ENCODE measurements around the gene SLC51A. TPM values are rescaled to one million over a fixed set of nuclear protein-coding genes. Genes with fewer than 3 reads are reported as not detected.
"Not testable (repeated sequence)": the region's sequence is repeated elsewhere in the genome, so short reads cannot be mapped to it uniquely, and the experiment has no call there.

Gene SLC51A
- total RNA-seq, 2 donors from 2014 or later: 0.35 TPM; not detected in 1

DNA sequence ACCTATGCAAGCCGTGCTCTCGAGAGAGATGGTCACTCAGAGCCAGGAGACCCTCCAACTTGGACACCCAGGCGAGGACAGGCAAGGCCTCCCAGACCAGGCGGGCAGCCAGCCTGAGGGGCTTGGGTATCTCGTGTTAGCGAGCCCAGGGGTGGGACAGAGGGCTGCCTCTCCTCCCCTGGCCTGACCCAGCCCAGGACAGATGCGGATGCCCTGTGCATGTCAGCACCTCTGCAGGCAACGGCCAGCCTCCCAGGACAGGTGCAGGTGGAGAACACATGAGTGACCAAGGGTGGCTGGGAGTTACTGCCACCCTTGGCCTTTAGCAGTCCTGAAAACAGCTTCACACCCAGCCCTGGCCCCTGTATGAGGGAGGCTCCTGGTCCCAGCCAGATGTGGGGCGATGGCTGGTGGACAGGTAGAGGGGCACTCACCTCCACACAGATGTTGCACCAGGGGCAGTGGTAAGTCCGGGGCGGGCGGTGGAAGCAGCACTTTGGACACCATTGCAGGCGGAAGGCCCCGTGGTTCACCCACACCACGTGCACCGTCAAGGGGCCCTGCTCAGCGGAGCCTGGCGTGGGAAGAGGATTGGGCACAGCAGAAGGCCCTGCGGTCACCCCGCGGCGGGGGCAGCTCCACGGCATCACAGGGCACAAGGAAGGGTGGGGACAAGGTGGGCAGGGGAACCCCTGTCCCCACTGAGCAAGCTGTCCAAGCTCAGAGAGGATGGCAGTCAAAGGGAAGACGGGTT, 7.2 kb upstream of the SLC51A start:
- TF ChIP-seq, protein P1, sequence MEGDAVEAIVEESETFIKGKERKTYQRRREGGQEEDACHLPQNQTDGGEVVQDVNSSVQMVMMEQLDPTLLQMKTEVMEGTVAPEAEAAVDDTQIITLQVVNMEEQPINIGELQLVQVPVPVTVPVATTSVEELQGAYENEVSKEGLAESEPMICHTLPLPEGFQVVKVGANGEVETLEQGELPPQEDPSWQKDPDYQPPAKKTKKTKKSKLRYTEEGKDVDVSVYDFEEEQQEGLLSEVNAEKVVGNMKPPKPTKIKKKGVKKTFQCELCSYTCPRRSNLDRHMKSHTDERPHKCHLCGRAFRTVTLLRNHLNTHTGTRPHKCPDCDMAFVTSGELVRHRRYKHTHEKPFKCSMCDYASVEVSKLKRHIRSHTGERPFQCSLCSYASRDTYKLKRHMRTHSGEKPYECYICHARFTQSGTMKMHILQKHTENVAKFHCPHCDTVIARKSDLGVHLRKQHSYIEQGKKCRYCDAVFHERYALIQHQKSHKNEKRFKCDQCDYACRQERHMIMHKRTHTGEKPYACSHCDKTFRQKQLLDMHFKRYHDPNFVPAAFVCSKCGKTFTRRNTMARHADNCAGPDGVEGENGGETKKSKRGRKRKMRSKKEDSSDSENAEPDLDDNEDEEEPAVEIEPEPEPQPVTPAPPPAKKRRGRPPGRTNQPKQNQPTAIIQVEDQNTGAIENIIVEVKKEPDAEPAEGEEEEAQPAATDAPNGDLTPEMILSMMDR (IDR thresholded peaks at IDR 0.05): no peak
- Histone ChIP-seq H3K27ac (no peak overlapping the region), H3K9me3 (peaks cover 0 to 4% of the 10 kb centered on the region in 2 donors), H3K4me3 (no peak overlapping the region), H3K36me3 (no peaks in the 10 kb centered on the region), H3K27me3 (no peaks in the 10 kb centered on the region), H3K4me1 (no peaks in the 10 kb centered on the region)
- no peak for DNase-seq (ENCODE audit: low spot score)

DNA sequence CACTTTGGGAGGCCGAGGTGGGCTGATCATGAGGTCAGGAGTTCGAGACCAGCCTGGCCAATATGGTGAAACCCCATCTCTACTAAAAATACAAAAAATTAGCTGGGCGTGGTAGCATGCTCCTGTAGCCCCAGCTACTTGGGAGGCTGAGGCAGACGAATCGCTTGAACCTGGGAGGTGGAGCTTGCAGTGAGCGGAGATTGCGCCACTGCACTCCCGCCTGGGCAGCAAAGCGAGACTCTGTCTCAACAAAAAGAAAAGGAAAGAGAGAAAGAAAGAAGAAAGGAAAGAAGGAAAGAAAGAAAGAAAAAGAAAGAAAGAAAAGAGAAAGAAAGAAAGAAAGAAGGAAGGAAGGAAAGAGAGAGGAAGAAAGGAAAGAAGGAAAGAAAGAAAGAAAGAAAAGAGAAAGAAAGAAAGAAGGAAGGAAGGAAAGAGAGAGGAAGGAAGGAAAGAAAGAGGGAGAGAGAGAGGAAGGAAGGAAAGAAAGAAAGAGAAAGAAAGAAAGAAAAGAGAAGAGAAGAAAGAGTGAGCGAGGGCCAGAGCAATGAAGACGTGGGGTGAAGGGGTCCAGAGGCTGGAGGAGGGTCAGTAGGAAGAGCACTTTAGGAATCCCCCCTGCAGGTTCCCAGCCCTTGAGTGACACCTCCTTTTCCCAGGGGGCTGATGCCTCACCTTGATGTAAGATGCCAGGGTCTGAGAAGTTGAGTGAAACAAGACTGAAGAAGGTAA, 6.2 kb upstream of the SLC51A start:
- H3K4me1 ChIP-seq; H3K4me3 ChIP-seq; H3K27me3 ChIP-seq; DNase-seq (ENCODE audit: low spot score); H3K36me3 ChIP-seq; H3K9me3 ChIP-seq; H3K27ac ChIP-seq: not testable (repeated sequence)

DNA sequence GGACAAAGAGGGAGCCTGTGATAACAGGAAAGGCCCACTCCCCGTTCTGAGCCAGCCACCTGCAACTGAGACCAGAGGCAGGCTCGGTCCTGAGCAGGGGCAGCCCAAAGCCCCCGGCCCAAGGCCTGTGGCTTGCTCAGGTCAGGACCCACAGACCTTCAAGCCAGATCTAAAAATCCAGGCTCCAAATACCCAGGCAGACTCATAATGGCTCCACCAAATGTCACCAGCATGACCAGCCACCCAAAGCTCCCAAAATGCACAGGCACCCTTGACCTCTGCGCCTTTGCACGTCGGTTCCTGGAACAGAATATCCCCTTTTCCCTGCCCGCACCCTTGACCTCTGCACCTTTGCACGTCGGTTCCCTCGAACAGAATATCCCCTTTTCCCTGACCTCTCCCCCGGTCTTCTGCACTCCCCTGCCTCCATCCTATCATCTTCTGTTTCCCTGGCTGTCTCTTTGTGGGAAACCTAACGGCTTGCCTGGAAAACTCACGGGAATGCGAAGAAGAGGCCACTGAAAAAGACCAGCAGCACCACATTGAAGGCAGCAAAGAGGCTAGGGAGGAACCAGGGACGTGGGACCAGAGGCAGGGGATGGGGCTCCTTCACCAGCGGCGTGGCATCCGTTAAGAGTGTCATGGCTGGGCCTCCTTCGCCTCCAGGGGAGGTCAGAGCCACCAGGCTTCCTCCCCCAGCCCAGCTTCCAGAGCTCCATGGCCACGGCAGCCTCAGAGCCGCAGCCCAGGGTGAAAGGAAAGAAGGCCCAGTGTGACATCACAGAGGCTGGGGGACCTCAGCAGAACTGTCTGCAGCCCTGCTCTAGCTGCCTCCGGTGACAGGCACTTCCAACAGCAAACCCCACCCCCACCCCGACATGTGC, 5.4 kb upstream of the SLC51A start, which contains the start of gene ZDHHC19:
ZDHHC19 (minus strand) TSS at position 728 of the 884 bp plus-strand sequence; CDS start at position 643, 85 bp downstream.
- no peaks in the 10 kb centered on the region for H3K9me3 ChIP-seq
- TF ChIP-seq, protein P1 (IDR thresholded peaks at IDR 0.05): no peak
- no peaks in the 10 kb centered on the region for H3K27me3 ChIP-seq
- H3K36me3 ChIP-seq: no peaks in the 10 kb centered on the region
- no peaks in the 10 kb centered on the region for H3K4me1 ChIP-seq
- DNase-seq (ENCODE audit: low spot score): no peak
- no peak within 1 kb of the TSS for H3K4me3 ChIP-seq
- H3K27ac ChIP-seq: no peak within 1 kb of the TSS

DNA sequence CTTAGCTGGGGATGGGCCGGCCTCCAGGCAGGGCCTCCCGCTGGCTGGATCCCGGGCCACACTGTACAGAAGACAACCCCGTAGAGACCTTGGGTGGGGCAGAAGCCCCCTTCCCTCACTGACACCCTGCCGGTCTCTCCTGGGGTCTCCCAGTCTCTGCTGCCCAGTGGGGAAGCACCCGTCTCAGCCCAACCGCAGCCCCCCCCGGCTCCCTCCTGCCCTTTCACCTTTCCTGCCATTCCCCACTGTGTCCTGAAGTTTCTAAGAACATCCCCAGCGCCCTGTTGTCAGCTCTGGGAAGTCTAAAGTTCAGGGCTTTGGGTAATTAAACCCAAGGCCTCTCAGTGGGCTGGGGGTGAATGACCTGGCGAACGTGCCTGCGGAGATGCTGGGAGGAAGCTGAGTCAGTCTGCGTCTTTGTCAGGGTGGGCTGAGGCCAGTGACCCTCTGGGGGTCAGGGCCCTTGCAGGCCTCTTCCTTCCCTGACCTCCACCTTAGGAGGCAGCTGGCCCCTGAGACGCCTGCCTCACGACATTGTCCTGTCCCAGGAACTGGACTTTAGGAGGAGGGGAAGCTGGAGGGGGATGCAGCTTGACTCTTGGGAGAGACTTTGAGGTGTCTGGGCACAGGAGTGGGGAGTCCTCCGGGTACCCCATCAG, 1.4 kb upstream of the SLC51A start:
- H3K4me3 ChIP-seq: no peak overlapping the region
- H3K9me3 ChIP-seq: no peaks in the 10 kb centered on the region

DNA sequence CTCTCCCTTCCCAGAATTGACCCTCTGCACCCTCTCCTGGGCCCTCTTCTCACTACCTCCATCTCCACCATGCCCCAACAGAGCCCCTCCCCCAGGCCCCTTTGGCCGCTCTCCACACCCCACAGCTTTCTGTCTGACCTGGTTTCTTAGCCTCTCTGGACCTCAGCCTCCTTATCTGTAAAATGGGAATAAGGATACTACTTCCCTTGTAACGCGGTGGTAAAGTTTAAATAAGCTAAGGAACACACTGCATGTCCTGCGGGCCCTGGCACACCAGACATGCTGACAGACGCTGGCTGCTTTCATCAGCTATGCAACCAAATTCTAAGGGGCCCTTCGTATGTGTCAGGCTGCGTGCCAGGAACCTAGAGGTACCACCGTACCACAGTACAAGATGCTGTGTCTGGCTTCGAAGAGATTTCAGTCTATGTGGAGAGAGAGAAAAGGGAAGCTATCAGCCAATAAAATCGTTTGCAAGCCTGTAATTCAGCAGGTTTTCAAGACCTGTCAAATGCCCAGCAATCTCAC, 777 bp upstream of the SLC51A start:
- Histone ChIP-seq H3K4me3 (no peak overlapping the region), H3K9me3 (no peaks in the 10 kb centered on the region), H3K4me1 (peaks cover 0 to 8% of the 10 kb centered on the region in 2 donors), H3K27ac (no peak overlapping the region), H3K36me3 (no peaks in the 10 kb centered on the region), H3K27me3 (peaks cover 0 to 6% of the 10 kb centered on the region in 2 donors)
- no peak for DNase-seq (ENCODE audit: low spot score)
- TF ChIP-seq, protein P1 (IDR thresholded peaks at IDR 0.05): no peak

More for the DNA sequence above, 1.4 kb upstream of the SLC51A start:
- peaks cover 0 to 6% of the 10 kb centered on the region in 2 donors for H3K27me3 ChIP-seq
- no peak for DNase-seq (ENCODE audit: low spot score)
- no peak overlapping the region for H3K27ac ChIP-seq
- no peaks in the 10 kb centered on the region for H3K36me3 ChIP-seq
- TF ChIP-seq, protein P1 (IDR thresholded peaks at IDR 0.05): no peak
- peaks cover 0 to 5% of the 10 kb centered on the region in 2 donors for H3K4me1 ChIP-seq
